Lower leg skin (tissue), 4 donors: ENCODE data around the gene PLXNC1. TPM values are rescaled to one million over a fixed set of nuclear protein-coding genes. Genes with fewer than 3 reads are reported as not detected.

ENCODE experiments used
- DNase-seq, 2 donors: peaks; one replicate each; pipeline ENCODE4 v3.0.0-alpha.2; 2019; ENCODE audit warnings: low spot score in 2 of 2
- H3K4me3 ChIP-seq: fragments of 200-600 bp; sonication (generic); 2 replicates; pipeline ENCODE4 v1.5.1; 2017; ENCODE audit warnings: mild to moderate bottlenecking, low read depth; ENCODE audit not compliant: poor library complexity, severe bottlenecking
- CTCF ChIP-seq, 3 donors: fragments of 450-650 bp; IDR thresholded peaks; one replicate each; pipeline ENCODE4 v1.5.1; 2016; ENCODE audit warnings: antibody characterized with exemption in 3 of 3, mild to moderate bottlenecking in 3 of 3, moderate library complexity in 2 of 3
- POLR2A ChIP-seq, 2 donors: fragments of 450-650 bp; IDR thresholded peaks; one replicate each; pipeline ENCODE4 v1.6.1; 2016 to 2017; ENCODE audit warnings: antibody characterized with exemption in 2 of 2, mild to moderate bottlenecking in 1 of 2, moderate library complexity in 1 of 2
- WGBS, 2 donors: methylation state at CpG; one replicate each; pipeline ENCODE4 v1.1.5; 2018; 5-methylcytosine and 5-hydroxymethylcytosine counted together
- intact Hi-C: fragments of 100-400 bp; cut with DNase I; formaldehyde crosslinking; loops from one replicate; pipeline ENCODE4 v1.15.0; 2023; ENCODE audit warnings: low total_unique reads
- total RNA-seq, 4 donors: library from RNA; depleted of rRNA; stranded (reverse); fragments of >200 nt; gene quantifications; one replicate each; pipeline ENCODE4 v1.1.0, GENCODE V29; 2016

PLXNC1 gene
- total RNA-seq, 4 donors from 2014 or later: 7.6 to 10.8 (median 8.2) TPM

GRCh38 chr12:94135896-94136295, 12.5 kb upstream of the PLXNC1 start:
- H3K4me3 ChIP-seq: no peak overlapping the region
- no peak for TF ChIP-seq POLR2A (IDR thresholded peaks at IDR 0.05)
- TF ChIP-seq CTCF (IDR thresholded peaks at IDR 0.05): no peak
- intact Hi-C loops: loop anchor here (10.0 kb wide), 1 partner anchor 399 kb away; no protein-coding TSS in a partner anchor
- WGBS, 2 donors: 92 to 100% methylated on average over 1 of the region's 1 CpG
- no peak for DNase-seq

- intact Hi-C loops: loop anchor here (10.0 kb wide), 2 partner anchors 375 to 395 kb away; no protein-coding TSS in a partner anchor
- WGBS, 2 donors: 88 to 92% methylated on average over 20 to 21 of the region's 21 CpGs
- no peak for DNase-seq
- no peak overlapping the region for H3K4me3 ChIP-seq
- no peak for TF ChIP-seq POLR2A (IDR thresholded peaks at IDR 0.05)
- no peak for TF ChIP-seq CTCF (IDR thresholded peaks at IDR 0.05)
These were observed 8.6 kb upstream of the PLXNC1 start for GRCh38 chr12:94139816-94140215.

GRCh38 chr12:94140556-94140955, 7.8 kb upstream of the PLXNC1 start:
- WGBS, 2 donors: 89 to 90% methylated on average over 13 of the region's 13 CpGs
- no peak for DNase-seq
- no peak overlapping the region for H3K4me3 ChIP-seq
- TF ChIP-seq POLR2A (IDR thresholded peaks at IDR 0.05) (no peak), CTCF (IDR thresholded peaks at IDR 0.05) (no peak)
- intact Hi-C loops: loop anchor here (10.0 kb wide), 1 partner anchor 374 kb away; no protein-coding TSS in a partner anchor

GRCh38 chr12:94141004-94141764, 7.2 kb upstream of the PLXNC1 start:
- intact Hi-C loops: loop anchor here (10.0 kb wide), 1 partner anchor 374 kb away; no protein-coding TSS in a partner anchor
- TF ChIP-seq CTCF (IDR thresholded peaks at IDR 0.05): no peak
- no peak for TF ChIP-seq POLR2A (IDR thresholded peaks at IDR 0.05)
- 96 to 99% methylated on average over 14 to 15 of the region's 15 CpGs for WGBS, 2 donors
- DNase-seq: no peak
- no peak overlapping the region for H3K4me3 ChIP-seq

- intact Hi-C loops: loop anchor here (10.0 kb wide), 1 partner anchor 373 kb away; no protein-coding TSS in a partner anchor
- no peak for DNase-seq
- H3K4me3 ChIP-seq: no peak overlapping the region
- TF ChIP-seq CTCF (IDR thresholded peaks at IDR 0.05) (no peak), POLR2A (IDR thresholded peaks at IDR 0.05) (no peak)
- WGBS, 2 donors: 84 to 88% methylated on average over 3 of the region's 3 CpGs
These were observed 6.5 kb upstream of the PLXNC1 start for GRCh38 chr12:94141892-94142291.
